Upper lobe of left lung (tissue), 4 donors: ENCODE data around the gene NXF1.

Experiments used
- EP300 ChIP-seq, 4 donors: sonication (generic); formaldehyde crosslinking; IDR thresholded peaks; one replicate each; pipeline ENCODE4 v1.5.1; 2017; ENCODE audit warnings: antibody characterized with exemption in 4 of 4, control low read depth in 2 of 4
- POLR2A ChIP-seq, 4 donors: fragments of 450-650 bp; IDR thresholded peaks; one replicate each; pipeline ENCODE4 v1.5.1; 2016 to 2017; ENCODE audit warnings: antibody characterized with exemption in 4 of 4, mild to moderate bottlenecking in 2 of 4
- TF ChIP-seq, protein P1 (sequence below), 6 experiments: fragments of 450-650 bp in 4 of 6; fragments of 200-600 bp in 2 of 6; sonication (generic) in 2 of 6; IDR thresholded peaks; one replicate each; pipeline ENCODE4 v1.5.1; 2016 to 2019; ENCODE audit warnings: antibody characterized with exemption in 6 of 6

DNA sequence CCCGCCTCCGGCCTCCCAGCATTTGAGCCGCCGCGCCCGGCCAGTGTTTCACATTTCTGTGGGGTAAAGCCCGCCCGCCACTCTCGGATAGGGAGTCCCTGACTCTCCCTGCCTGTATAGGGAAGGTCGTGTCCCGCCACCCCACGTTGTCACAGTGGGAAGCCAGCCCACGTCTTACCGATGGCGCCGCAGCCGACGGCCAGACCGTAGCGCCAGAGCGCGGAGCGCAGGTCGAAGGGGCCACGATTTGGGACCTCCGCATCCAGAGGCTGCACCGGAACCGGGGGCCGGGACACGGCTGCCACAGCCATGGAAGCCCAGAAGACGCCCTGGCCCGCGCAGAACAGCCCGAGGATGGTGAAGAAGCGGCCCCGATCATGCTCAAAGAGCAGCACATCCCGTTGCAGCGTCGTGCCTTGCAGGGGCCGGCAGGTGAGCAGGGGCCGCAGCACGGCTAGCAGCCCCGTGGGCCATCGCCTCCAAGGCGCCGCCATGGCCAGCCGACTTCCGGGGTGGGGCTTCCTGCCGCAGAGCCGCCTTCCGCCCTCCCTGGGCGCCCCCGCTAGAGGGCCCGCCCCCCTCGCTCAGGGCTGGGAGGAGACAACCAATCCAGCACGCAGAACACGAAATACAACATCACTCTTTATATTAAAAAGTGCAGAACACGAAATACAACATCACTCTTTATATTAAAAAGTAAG lies 13.6 kb downstream of the NXF1 start, which contains the start of gene TMEM223:
- peak in 3 of 4 donors; percentile 60 to 91 (median 70) for TF ChIP-seq POLR2A (IDR thresholded peaks at IDR 0.05)
- no peak for TF ChIP-seq EP300 (IDR thresholded peaks at IDR 0.05)
- TF ChIP-seq, protein P1, sequence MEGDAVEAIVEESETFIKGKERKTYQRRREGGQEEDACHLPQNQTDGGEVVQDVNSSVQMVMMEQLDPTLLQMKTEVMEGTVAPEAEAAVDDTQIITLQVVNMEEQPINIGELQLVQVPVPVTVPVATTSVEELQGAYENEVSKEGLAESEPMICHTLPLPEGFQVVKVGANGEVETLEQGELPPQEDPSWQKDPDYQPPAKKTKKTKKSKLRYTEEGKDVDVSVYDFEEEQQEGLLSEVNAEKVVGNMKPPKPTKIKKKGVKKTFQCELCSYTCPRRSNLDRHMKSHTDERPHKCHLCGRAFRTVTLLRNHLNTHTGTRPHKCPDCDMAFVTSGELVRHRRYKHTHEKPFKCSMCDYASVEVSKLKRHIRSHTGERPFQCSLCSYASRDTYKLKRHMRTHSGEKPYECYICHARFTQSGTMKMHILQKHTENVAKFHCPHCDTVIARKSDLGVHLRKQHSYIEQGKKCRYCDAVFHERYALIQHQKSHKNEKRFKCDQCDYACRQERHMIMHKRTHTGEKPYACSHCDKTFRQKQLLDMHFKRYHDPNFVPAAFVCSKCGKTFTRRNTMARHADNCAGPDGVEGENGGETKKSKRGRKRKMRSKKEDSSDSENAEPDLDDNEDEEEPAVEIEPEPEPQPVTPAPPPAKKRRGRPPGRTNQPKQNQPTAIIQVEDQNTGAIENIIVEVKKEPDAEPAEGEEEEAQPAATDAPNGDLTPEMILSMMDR (IDR thresholded peaks at IDR 0.05): peak in 4 of 6 experiments; percentile 22 to 46 (median 30)
